Measurements from ENCODE around the gene GPR157.

GRCh38 chr1:9081473-9081872 is 47.4 kb downstream of the GPR157 start:
- TF ChIP-seq CTCF (IDR thresholded peaks at IDR 0.05): no peak
- TF ChIP-seq POLR2AphosphoS5 (IDR thresholded peaks at IDR 0.05): no peak
- no peak for TF ChIP-seq POLR2A (IDR thresholded peaks at IDR 0.05)

Data from upper lobe of left lung (tissue), 4 donors.